ENCODE measurements around the gene ALG9. TPM values are rescaled to one million over a fixed set of nuclear protein-coding genes. Genes with fewer than 3 reads are reported as not detected.

The ALG9 gene
- total and polyA plus RNA-seq, 2 donors from 2014 or later = 27.8 to 30.0 TPM

DNA sequence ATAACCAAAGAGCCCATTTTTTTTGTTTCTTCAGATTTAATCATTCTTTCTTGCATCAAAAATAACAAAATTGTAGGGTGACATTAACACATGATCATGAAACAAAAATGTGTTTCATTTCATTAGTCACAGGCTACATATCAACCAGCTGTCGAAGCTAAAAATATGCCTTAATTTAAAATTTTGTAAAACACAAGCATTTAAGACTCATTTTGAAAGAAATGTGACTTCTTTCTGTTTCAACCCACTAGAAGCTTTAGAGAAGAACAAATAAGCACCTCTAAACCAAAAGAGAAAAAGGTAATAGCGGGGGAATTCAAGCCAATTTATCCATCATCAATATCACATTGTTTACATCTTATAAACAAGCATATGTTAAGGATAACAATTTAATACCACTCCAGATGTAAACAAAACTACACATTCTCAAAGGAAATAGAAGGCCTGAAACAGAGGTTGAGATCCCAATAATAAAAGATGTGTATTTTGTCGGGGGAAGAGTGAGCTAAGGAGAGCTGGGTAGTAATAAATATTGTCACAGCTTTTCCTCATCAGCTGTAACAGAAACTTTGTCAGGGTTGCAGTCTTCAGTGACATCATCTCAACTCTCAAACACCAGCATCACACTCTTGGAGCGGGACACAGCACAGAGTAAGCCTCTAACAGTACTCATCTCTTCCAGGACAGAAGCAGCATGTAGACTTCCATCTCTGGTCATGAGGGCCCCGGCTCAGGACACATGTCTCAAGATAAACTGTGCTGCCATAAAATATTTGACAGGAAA, 42.0 kb downstream of the ALG9 start:
- intact Hi-C loops (cut with DNase I) = no loop called here
- H3K27me3 ChIP-seq (ENCODE audit: control insufficient read depth, insufficient read depth, low read length) = no peaks in the 10 kb centered on the region
- no peak overlapping the region for H3K27ac ChIP-seq (ENCODE audit: low read depth in 2 of 2, low read length in 2 of 2)
- H3K4me1 ChIP-seq (ENCODE audit: control insufficient read depth in 2 of 3, insufficient read depth in 2 of 3, low read depth in 1 of 3, low read length in 3 of 3) = no peaks in the 10 kb centered on the region
- no peaks in the 10 kb centered on the region for H3K9me3 ChIP-seq (ENCODE audit: control insufficient read depth in 2 of 3, insufficient read depth in 1 of 3, low read length in 3 of 3)
- no peak for FAIRE-seq
- H3K4me3 ChIP-seq (ENCODE audit: low read length in 3 of 3) = no peak overlapping the region
- peaks cover 0 to 2% (median 0%) of the 10 kb centered on the region in 3 donors for H3K36me3 ChIP-seq (ENCODE audit: control insufficient read depth in 2 of 3, insufficient read depth in 3 of 3, low read length in 3 of 3)
- no peak overlapping the region for H3K9ac ChIP-seq (ENCODE audit: low read length in 3 of 3)
- DNase-seq = no peak
- TF ChIP-seq, protein P1, sequence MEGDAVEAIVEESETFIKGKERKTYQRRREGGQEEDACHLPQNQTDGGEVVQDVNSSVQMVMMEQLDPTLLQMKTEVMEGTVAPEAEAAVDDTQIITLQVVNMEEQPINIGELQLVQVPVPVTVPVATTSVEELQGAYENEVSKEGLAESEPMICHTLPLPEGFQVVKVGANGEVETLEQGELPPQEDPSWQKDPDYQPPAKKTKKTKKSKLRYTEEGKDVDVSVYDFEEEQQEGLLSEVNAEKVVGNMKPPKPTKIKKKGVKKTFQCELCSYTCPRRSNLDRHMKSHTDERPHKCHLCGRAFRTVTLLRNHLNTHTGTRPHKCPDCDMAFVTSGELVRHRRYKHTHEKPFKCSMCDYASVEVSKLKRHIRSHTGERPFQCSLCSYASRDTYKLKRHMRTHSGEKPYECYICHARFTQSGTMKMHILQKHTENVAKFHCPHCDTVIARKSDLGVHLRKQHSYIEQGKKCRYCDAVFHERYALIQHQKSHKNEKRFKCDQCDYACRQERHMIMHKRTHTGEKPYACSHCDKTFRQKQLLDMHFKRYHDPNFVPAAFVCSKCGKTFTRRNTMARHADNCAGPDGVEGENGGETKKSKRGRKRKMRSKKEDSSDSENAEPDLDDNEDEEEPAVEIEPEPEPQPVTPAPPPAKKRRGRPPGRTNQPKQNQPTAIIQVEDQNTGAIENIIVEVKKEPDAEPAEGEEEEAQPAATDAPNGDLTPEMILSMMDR (IDR thresholded peaks at IDR 0.05; ENCODE audit: borderline replicate concordance, extremely low read depth, insufficient read depth) = no peak

DNA sequence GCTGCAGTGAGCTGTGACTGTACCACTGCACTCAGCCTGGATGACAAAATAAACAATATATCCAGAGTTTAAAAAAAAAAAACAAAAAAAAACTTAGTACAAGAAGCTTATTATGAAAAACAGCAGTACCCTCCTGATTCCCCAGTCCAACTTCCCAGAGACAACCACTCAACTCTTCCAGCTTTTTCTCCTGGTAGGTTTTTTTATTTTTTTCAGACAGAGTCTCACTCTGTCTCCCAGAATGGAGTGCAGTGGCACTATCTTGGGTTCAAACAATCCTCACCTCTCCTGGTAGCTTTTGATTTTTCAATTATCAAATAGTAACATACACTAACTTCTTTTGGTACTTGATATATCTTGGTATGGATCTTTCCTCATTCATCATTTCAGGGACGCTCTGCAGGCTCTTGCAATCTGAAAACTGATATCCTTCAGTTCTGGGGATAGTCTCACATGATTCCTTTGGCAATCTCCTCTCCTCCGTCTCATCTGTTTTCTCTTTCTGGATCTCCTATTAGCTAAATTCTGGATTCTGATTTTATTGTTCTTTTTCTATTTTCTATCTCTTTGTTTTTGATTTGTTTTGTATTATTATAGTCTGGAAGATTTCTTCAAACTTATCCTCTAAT, 44.9 kb downstream of the ALG9 start:
- H3K4me1 ChIP-seq (ENCODE audit: control insufficient read depth in 2 of 3, insufficient read depth in 2 of 3, low read depth in 1 of 3, low read length in 3 of 3) = no peaks in the 10 kb centered on the region
- H3K9me3 ChIP-seq (ENCODE audit: control insufficient read depth in 2 of 3, insufficient read depth in 1 of 3, low read length in 3 of 3) = no peaks in the 10 kb centered on the region
- no peak overlapping the region for H3K27ac ChIP-seq (ENCODE audit: low read depth in 2 of 2, low read length in 2 of 2)
- FAIRE-seq (no peak), DNase-seq (no peak)
- intact Hi-C loops (cut with DNase I) = no loop called here
- no peak overlapping the region for H3K4me3 ChIP-seq (ENCODE audit: low read length in 3 of 3)
- TF ChIP-seq, protein P1 (IDR thresholded peaks at IDR 0.05; ENCODE audit: borderline replicate concordance, extremely low read depth, insufficient read depth) = no peak
- H3K27me3 ChIP-seq (ENCODE audit: control insufficient read depth, insufficient read depth, low read length) = no peaks in the 10 kb centered on the region
- peaks cover 0 to 2% (median 0%) of the 10 kb centered on the region in 3 donors for H3K36me3 ChIP-seq (ENCODE audit: control insufficient read depth in 2 of 3, insufficient read depth in 3 of 3, low read length in 3 of 3)
- no peak overlapping the region for H3K9ac ChIP-seq (ENCODE audit: low read length in 3 of 3)

DNA sequence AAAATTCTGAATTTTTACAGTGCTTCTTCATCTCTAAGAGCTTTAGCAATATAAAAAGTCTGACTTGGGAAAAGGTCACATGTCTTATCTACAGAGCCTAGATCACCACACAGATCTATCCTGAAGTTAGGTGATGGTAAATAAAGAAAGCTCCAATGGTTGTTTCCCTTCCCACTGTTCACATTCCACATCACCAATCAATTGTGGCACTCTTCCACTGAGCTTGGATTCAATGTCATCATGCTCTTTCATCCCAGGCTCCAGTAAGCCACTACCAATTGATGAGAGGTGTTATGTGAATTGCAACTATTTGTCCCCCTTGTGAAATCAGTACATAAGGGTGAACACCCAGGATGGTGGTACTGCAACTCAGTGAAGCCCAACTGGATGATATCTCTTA, 47.8 kb downstream of the ALG9 start:
- FAIRE-seq = no peak
- no peak overlapping the region for H3K9ac ChIP-seq (ENCODE audit: low read length in 3 of 3)
- no peak overlapping the region for H3K4me3 ChIP-seq (ENCODE audit: low read length in 3 of 3)
- no peaks in the 10 kb centered on the region for H3K27me3 ChIP-seq (ENCODE audit: control insufficient read depth, insufficient read depth, low read length)
- H3K27ac ChIP-seq (ENCODE audit: low read depth in 2 of 2, low read length in 2 of 2) = no peak overlapping the region
- no peak for DNase-seq
- peaks cover 0 to 8% (median 3%) of the 10 kb centered on the region in 3 donors for H3K4me1 ChIP-seq (ENCODE audit: control insufficient read depth in 2 of 3, insufficient read depth in 2 of 3, low read depth in 1 of 3, low read length in 3 of 3)
- no peaks in the 10 kb centered on the region for H3K36me3 ChIP-seq (ENCODE audit: control insufficient read depth in 2 of 3, insufficient read depth in 3 of 3, low read length in 3 of 3)
- intact Hi-C loops (cut with DNase I) = no loop called here
- H3K9me3 ChIP-seq (ENCODE audit: control insufficient read depth in 2 of 3, insufficient read depth in 1 of 3, low read length in 3 of 3) = no peaks in the 10 kb centered on the region
- TF ChIP-seq, protein P1 (IDR thresholded peaks at IDR 0.05; ENCODE audit: borderline replicate concordance, extremely low read depth, insufficient read depth) = no peak

Data from kidney (tissue), 14 donors.